Measurements from ENCODE around the gene IFNA13.
"Not testable (repeated sequence)": the region's sequence is repeated elsewhere in the genome, so short reads cannot be mapped to it uniquely, and the experiment has no call there.

IFNA13 gene

GRCh38 chr9:21367957-21368356 is at the start of gene IFNA13:
Gene IFNA13 (minus strand): TSS chr9:21368057. CDS start chr9:21368010, 47 bp downstream.
- no peak for DNase-seq

DNA sequence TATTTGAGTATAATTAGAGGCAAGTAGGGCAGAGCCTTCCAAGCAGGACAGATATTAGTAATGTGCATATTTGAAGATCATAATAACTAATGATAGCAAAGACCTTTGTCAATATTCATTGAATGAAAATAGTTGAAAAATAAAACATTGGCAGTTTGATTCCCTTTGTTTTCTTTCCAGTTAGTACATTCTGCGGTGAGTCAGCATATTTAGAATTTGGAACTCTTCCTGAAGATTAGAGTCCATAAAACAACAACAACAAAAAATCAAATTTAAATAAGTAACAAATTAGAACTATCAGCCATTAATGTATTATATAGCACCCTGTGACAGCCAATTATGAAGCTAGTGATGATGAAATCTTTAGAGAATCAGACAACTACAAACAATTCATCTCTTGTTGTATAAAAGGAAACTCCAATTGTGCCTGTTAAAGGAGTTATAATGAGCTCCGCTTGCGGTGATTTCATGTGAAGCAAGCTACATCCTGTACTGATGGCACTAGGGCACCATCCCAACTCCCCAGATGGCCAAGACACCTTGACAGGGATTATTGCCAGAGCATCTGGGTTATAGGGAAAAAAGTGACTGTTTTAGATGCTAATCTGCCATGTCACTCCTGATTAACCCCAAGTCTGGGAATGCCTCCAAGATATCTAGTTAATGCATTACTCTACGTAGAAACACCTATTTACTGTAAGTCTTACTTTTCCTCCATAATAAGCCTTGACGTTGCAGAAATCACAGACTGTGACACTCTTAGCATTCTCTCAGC is 47.8 kb upstream of the IFNA13 start:
- DNase-seq, result no peak

DNA sequence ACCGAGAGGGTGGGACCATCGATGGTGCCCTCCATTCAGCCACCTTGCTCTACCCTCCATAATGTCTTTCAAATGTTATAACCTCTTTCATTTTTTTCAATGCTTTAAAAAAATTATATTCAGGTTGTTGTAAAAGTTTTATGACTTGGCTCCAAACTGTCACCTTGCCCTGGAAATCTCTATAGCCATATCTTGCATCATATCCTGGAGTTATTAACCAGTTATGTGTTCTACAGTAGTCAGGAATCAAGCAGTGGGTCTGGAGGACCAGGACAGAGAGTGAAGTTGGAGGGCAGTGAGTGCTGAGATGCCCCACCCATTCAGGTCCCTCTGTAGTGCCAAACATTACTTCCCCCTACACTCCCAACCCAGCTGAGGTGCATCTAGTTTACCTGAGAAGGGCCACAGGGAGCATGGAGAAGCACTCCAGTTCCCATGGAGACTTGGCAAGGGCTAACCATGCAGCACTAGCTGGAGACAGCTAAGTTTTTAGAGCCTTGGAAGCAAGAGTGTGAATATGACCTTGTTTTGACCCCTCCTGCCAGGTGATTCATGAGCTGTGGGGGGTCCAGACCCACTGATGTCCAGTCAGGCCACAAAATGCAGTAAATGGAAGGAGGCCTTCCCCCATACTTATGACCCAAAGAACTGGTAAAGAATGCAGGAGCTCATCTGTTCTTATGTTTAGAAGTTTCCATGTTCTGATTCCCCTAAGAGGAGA is 46.5 kb upstream of the IFNA13 start:
- DNase-seq, result no peak

GRCh38 chr9:21413624-21414023 is 45.8 kb upstream of the IFNA13 start:
- DNase-seq, result no peak

- DNase-seq, result no peak
These were observed 45.3 kb upstream of the IFNA13 start for GRCh38 chr9:21413151-21413550.

DNA sequence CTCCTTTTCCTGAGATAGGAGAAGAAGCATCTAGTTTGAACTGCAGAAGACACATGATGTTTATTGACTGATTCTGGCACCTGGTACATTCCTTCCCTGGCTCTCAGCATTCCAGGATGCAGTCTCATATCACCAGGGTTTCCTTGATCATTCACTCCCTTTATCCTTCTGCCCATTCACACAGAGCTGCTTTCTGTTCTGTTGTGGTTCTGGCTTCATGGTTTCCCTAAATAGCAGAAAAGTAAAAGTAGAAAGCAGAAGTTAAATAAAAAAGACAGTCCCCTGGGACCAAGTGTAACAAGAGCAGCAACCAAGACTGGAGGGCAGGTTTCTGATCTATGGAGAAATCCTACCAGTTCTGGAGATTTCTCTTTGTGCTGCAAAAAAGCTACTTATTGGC is 44.2 kb upstream of the IFNA13 start:
- DNase-seq, result no peak

DNA sequence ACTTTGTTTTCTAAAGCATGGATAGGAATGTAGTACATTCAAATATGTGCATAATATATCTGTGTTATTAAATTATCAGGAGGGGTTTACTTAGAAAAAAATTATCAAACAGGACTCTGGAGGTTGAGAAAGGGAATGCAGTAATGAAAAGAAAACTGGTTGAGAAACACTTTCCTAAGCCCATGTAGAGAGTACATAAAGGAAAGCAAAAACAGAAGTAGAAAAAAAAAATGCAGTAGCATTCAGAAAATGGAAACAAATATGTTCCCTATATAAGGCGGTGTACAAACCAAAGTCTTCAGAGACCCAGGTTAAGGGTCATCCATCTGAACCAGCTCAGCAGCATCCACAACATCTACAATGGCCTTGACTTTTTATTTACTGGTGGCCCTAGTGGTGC is 41.0 kb upstream of the IFNA13 start, which contains the start of gene IFNA8:
Gene IFNA8, plus strand, starts transcription at position 301 of the 400 bp plus-strand sequence. Its CDS starts 60 bp downstream, at position 361.
- DNase-seq, result no peak

DNA sequence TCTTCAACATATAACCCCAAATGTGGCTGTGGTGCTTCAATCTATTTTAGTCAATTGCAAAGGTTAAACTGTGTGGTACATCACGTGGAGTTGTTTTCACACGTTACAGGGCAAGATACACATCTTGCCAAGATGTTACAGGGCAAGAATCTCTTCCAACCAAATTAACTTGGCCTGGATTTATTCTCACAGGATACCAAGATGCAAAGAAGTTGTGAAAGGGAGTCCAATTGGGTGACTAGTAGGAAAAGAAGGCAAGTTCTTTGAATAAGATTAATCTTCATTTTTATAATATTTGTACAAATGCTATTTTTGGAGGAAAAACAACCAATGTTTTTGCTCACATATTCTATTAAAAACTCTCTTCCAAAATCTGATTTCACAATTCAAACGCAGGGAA is 36.3 kb upstream of the IFNA13 start:
- no peak for DNase-seq

- DNase-seq, result peak in 1 of 2 donors; percentile 17
These were observed 34.8 kb upstream of the IFNA13 start for GRCh38 chr9:21402386-21403251.

DNA sequence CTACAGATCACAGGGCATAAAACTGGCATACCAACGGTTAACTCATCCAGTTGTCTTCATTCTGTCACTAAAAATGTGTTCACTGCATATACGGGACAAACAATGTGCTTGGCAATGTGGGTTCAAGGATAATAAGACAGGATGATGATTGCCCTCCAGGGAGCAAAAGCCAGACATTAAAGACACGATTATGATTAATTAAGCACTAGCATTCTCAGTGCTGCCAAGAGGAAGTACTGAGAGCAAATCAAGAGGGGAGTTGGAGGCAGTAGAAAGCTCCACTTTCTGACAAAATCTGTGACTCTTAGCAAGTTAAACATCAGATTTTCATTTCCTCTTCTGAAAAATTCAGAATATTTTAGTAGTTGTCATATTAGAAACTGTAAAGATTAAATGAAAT is 32.1 kb upstream of the IFNA13 start:
- DNase-seq, result no peak

DNA sequence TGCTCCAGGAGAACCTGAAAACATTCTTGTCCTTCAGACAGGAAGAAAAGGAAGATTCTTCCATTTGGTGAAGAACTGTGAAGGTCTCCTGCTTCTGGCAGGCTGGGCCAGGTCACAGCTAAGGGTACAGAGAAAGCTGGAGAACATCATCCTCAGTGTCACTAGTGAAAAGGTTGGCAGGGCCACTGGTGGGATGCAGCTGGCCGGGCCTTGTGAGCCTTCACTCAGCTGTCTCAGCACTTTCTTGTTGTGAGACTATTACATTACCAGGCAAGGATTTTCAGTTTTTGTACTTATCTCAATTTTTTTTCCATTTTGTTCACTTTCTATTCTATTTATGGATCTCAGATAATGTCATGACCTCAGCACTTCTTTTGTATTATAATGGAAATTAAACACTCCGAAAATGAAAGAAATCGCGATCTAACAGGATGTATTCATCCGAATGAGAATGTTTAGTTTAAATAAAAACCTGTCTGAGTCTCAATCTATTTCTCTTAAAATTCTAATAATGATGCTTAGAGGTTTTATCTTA is 31.2 kb upstream of the IFNA13 start:
- no peak for DNase-seq

GRCh38 chr9:21395778-21396717 is 28.2 kb upstream of the IFNA13 start:
- peak; percentile 71 to 72 for DNase-seq

DNA sequence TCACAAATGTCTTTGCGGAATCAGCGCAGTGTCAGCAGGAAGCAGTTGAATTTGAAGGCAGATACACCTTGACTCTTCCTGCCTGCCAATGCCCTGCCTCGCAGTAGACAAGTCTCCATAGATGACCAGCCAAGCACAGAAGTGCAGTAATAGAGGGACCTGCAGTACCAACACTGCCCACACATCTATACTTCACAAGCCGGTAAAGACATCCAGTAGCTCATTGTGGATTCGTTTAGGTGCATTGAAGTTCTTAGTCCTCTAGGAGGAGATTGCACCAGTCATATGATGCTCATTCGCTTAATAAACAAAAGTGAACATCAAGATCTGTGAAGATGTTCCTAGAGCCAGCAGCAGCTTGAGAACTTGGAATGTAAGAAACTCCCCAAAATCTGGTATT is 24.4 kb upstream of the IFNA13 start:
- no peak for DNase-seq

- no peak for DNase-seq
These were observed 17.3 kb upstream of the IFNA13 start, which contains the start of gene IFNA2 for GRCh38 chr9:21385131-21385670. Gene IFNA2 (minus strand): TSS chr9:21385398. CDS start chr9:21385329, 69 bp downstream.

- no peak for DNase-seq
These were observed 15.8 kb upstream of the IFNA13 start for GRCh38 chr9:21383627-21384026.

DNA sequence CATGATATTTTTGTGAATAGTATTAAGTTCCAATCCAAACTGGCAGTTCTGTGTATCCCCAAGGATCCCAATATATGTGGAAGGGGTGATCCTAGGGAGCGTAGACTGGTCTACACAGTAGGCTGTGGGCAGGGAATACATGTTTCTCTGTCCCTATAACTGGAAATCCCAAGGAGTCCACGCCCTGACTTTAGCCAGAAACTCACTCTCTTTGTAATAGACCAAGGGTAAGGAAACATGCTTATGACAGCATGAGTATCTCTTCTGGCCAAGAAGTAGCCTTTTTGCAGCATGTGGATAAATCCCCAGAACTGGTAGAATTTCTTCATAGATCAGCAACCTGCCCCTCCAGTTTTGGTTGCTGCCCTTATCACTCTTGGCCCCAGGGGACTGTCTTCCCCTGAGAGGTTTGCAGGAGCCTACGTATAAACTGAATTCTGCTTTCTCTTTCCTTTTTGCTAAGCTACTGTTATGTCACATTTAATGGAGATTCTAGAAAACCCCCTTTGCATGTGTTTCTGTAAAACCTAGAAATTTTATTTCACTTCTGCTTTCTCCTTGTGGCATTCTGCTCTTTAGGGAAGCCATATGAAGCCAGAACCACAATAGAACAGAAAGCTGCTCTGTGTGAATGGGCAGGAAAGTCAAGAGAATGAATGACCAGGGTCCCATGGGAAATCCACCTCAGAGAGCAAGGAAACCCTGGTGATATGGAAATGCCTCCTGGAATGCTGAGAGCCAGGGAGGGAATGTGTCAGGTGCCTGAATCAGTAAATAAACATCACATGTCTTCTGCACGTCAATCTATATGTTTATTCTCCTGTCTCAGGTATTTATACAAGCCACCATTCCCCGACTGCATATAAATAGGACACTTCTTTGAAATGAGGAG is 13.8 kb upstream of the IFNA13 start:
- DNase-seq, result no peak

- DNase-seq, result not testable (repeated sequence)
These were observed 3.6 kb upstream of the IFNA13 start for GRCh38 chr9:21371467-21371866.

GRCh38 chr9:21367169-21367568 is 688 bp downstream of the IFNA13 start:
- DNase-seq, result not testable (repeated sequence)

GRCh38 chr9:21362287-21362686 is 5.6 kb downstream of the IFNA13 start:
- DNase-seq, result no peak

Measured in stimulated activated CD4-positive, alpha-beta T cell treated with anti-CD3 and anti-CD28 coated beads, Interleukin-2, amount 100 ng/mL, for 24 hours (primary cell).